Stomach smooth muscle (tissue), 2 donors: ENCODE measurements around the gene SLC44A2.

Experiments
- H3K27ac ChIP-seq: one replicate; pipeline ENCODE4 v1.7.0; 2013; ENCODE audit warnings: mild to moderate bottlenecking, low read length, inconsistent platforms
- H3K27me3 ChIP-seq, 2 donors: one replicate each; pipeline ENCODE4 v1.7.0; 2013; ENCODE audit warnings: low read length in 2 of 2; ENCODE audit not compliant: insufficient read depth in 2 of 2, control insufficient read depth in 1 of 2
- H3K36me3 ChIP-seq, 2 donors: one replicate each; pipeline ENCODE4 v1.7.0; 2013; ENCODE audit warnings: low read length in 2 of 2; ENCODE audit not compliant: control insufficient read depth in 2 of 2, insufficient read depth in 2 of 2
- H3K4me1 ChIP-seq: one replicate; pipeline ENCODE4 v1.7.0; 2013; ENCODE audit warnings: low read length; ENCODE audit not compliant: control insufficient read depth, insufficient read depth
- H3K4me3 ChIP-seq, 2 donors: one replicate each; pipeline ENCODE4 v1.7.0; 2013; ENCODE audit warnings: low read length in 2 of 2
- H3K9ac ChIP-seq, 2 donors: one replicate each; pipeline ENCODE4 v1.7.0; 2013; ENCODE audit warnings: low read length in 2 of 2, mild to moderate bottlenecking in 1 of 2
- H3K9me3 ChIP-seq, 2 donors: one replicate each; pipeline ENCODE4 v1.7.0; 2013; ENCODE audit warnings: low read length in 2 of 2; ENCODE audit not compliant: control insufficient read depth in 2 of 2
- donor health status: healthy.
- donor health status: Pancreatic carcinoma.

The SLC44A2 gene

GRCh38 chr19:10615429-10616023 is 9.8 kb upstream of the SLC44A2 start:
- Histone ChIP-seq H3K4me3 (no peak overlapping the region), H3K27ac (no peak overlapping the region), H3K9ac (no peak overlapping the region), H3K4me1 (no peaks in the 10 kb centered on the region), H3K27me3 (no peaks in the 10 kb centered on the region), H3K9me3 (no peaks in the 10 kb centered on the region), H3K36me3 (no peaks in the 10 kb centered on the region)

GRCh38 chr19:10617409-10618121 is 7.8 kb upstream of the SLC44A2 start:
- no peaks in the 10 kb centered on the region for H3K27me3 ChIP-seq
- no peaks in the 10 kb centered on the region for H3K9me3 ChIP-seq
- H3K9ac ChIP-seq = no peak overlapping the region
- H3K36me3 ChIP-seq = no peaks in the 10 kb centered on the region
- no peak overlapping the region for H3K4me3 ChIP-seq
- H3K4me1 ChIP-seq = no peaks in the 10 kb centered on the region
- no peak overlapping the region for H3K27ac ChIP-seq

GRCh38 chr19:10618846-10619245 is 6.5 kb upstream of the SLC44A2 start:
- no peaks in the 10 kb centered on the region for H3K27me3 ChIP-seq
- H3K9ac ChIP-seq = no peak overlapping the region

GRCh38 chr19:10620786-10621185 is 4.6 kb upstream of the SLC44A2 start:
- H3K9me3 ChIP-seq = no peaks in the 10 kb centered on the region
- no peak overlapping the region for H3K9ac ChIP-seq
- no peak overlapping the region for H3K27ac ChIP-seq
- no peaks in the 10 kb centered on the region for H3K36me3 ChIP-seq
- H3K27me3 ChIP-seq = no peaks in the 10 kb centered on the region
- no peak overlapping the region for H3K4me3 ChIP-seq
- H3K4me1 ChIP-seq = peaks cover 15% of the 10 kb centered on the region

More at GRCh38 chr19:10618846-10619245, 6.5 kb upstream of the SLC44A2 start:
- Histone ChIP-seq H3K36me3 (no peaks in the 10 kb centered on the region), H3K4me3 (no peak overlapping the region), H3K4me1 (peaks cover 4% of the 10 kb centered on the region), H3K9me3 (no peaks in the 10 kb centered on the region), H3K27ac (no peak overlapping the region)

- Histone ChIP-seq H3K9ac (no peak overlapping the region), H3K27ac (no peak overlapping the region), H3K4me3 (no peak overlapping the region), H3K36me3 (no peaks in the 10 kb centered on the region), H3K9me3 (no peaks in the 10 kb centered on the region), H3K4me1 (peaks cover 18% of the 10 kb centered on the region), H3K27me3 (no peaks in the 10 kb centered on the region)
These were observed 3.4 kb upstream of the SLC44A2 start for GRCh38 chr19:10621966-10622365.

GRCh38 chr19:10624585-10624984 is 768 bp upstream of the SLC44A2 start:
- Histone ChIP-seq H3K27me3 (no peaks in the 10 kb centered on the region), H3K4me3 (peak overlapping the region in 1 of 2 donors; percentile 82), H3K4me1 (peaks cover 18% of the 10 kb centered on the region), H3K9ac (peak overlapping the region in 1 of 2 donors; percentile 72), H3K27ac (no peak overlapping the region), H3K9me3 (no peaks in the 10 kb centered on the region), H3K36me3 (peaks cover 5% of the 10 kb centered on the region in 2 donors)

DNA sequence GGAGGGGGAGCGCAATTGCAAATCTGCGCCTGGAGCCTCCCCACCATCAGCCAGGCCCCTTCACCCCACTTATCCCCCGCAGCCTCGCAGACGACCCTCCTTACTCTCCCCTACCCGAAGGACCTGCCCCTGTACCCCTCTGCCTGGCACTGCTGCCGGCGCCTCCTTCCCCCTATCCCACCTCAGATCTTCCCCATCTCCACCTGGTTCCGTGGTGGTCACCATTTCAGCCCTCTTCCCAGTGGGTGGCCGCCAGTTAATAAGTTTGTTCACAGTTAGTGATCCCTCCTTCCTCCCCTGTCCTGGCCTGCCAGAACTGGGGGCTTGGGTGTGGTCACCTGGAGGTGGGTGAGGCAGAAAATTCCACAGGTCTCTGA is 397 bp downstream of the SLC44A2 start:
- peaks cover 18% of the 10 kb centered on the region for H3K4me1 ChIP-seq
- H3K9ac ChIP-seq = peak overlapping the region; percentile 62 to 79
- H3K36me3 ChIP-seq = peaks cover 5% of the 10 kb centered on the region in 2 donors
- H3K4me3 ChIP-seq = peak overlapping the region; percentile 62 to 82
- no peaks in the 10 kb centered on the region for H3K27me3 ChIP-seq
- H3K27ac ChIP-seq = peak overlapping the region; percentile 73
- no peaks in the 10 kb centered on the region for H3K9me3 ChIP-seq

DNA sequence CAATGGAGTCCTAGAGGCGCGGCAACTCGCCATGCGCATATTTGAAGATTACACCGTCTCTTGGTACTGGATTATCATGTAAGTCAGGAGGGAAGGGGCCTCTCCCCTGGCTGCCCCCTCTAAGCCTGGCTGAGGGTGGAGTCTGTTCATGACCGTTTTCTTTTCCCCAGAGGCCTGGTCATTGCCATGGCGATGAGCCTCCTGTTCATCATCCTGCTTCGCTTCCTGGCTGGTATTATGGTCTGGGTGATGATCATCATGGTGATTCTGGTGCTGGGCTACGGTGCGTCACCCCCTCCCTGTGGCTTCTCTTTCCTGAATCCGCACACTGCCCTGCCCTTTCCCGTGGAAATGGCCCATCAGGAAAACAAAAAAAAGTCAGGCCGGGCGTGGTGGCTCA is 6.5 kb downstream of the SLC44A2 start:
- Histone ChIP-seq H3K27ac (no peak overlapping the region), H3K36me3 (peaks cover 14 to 35% of the 10 kb centered on the region in 2 donors), H3K27me3 (no peaks in the 10 kb centered on the region), H3K4me1 (no peaks in the 10 kb centered on the region), H3K9ac (no peak overlapping the region), H3K9me3 (no peaks in the 10 kb centered on the region), H3K4me3 (no peak overlapping the region)

DNA sequence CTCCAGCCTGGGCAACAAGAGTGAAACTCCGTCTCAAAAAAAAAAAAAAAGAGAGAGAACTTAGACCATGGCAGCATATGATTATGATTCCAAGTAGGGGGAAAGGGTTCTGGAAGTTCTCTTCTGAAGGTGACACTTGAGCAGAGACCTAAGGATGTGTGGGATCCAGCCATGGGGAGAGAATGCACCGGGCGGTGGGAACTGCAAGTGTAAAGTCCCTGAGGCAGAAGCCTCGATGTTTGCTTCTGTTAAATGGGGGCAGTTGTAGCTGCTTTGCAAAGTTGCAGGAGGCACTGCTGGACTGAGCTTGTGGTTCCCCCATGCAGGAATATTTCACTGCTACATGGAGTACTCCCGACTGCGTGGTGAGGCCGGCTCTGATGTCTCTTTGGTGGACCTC is 9.1 kb downstream of the SLC44A2 start:
- no peak overlapping the region for H3K4me3 ChIP-seq
- no peak overlapping the region for H3K27ac ChIP-seq
- peaks cover 19 to 43% of the 10 kb centered on the region in 2 donors for H3K36me3 ChIP-seq
- H3K9ac ChIP-seq = no peak overlapping the region
- H3K4me1 ChIP-seq = no peaks in the 10 kb centered on the region
- H3K27me3 ChIP-seq = no peaks in the 10 kb centered on the region
- H3K9me3 ChIP-seq = no peaks in the 10 kb centered on the region

- Histone ChIP-seq H3K27ac (no peak overlapping the region), H3K36me3 (peaks cover 19 to 43% of the 10 kb centered on the region in 2 donors), H3K9me3 (no peaks in the 10 kb centered on the region), H3K4me1 (no peaks in the 10 kb centered on the region), H3K9ac (no peak overlapping the region), H3K27me3 (no peaks in the 10 kb centered on the region), H3K4me3 (no peak overlapping the region)
These were observed 9.6 kb downstream of the SLC44A2 start for GRCh38 chr19:10634963-10635362.

DNA sequence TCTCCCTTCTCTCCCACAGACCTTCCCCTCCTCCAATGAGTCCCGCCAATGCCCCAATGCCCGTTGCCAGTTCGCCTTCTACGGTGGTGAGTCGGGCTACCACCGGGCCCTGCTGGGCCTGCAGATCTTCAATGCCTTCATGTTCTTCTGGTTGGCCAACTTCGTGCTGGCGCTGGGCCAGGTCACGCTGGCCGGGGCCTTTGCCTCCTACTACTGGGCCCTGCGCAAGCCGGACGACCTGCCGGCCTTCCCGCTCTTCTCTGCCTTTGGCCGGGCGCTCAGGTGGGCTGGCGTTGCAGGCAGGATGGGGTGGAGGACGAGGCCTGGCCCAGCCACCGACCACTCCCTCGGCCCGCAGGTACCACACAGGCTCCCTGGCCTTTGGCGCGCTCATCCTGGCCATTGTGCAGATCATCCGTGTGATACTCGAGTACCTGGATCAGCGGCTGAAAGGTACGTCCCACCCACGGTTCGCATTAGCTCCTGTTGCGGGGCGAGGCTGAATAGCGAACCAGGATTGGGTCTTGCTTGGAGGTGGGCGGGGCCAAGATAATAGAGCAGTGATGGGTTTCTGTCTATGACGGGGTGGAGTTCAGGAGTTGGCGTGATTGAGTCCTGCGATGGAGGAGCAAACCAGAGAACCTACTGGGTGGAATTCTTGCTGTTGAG is 11.1 kb downstream of the SLC44A2 start:
- no peaks in the 10 kb centered on the region for H3K9me3 ChIP-seq
- H3K36me3 ChIP-seq = peaks cover 23 to 45% of the 10 kb centered on the region in 2 donors
- H3K4me3 ChIP-seq = no peak overlapping the region
- H3K9ac ChIP-seq = no peak overlapping the region
- no peak overlapping the region for H3K27ac ChIP-seq
- H3K27me3 ChIP-seq = no peaks in the 10 kb centered on the region
- H3K4me1 ChIP-seq = no peaks in the 10 kb centered on the region
